ENCODE results near the gene CX3CR1. TPM values are rescaled to one million over a fixed set of nuclear protein-coding genes. Genes with fewer than 3 reads are reported as not detected.

CX3CR1 gene
- total RNA-seq, 3 donors from 2014 or later, result 0.67 to 0.94 (median 0.70) TPM

- peak; percentile 10 for ATAC-seq
- intact Hi-C loops (cut with DNase I, micrococcal nuclease), result no loop called here
Observed at GRCh38 chr3:39250116-39250747, 29.6 kb downstream of the CX3CR1 start.

GRCh38 chr3:39249453-39250115, 30.3 kb downstream of the CX3CR1 start:
- H3K36me3 ChIP-seq (ENCODE audit: low read depth), result no peaks in the 10 kb centered on the region
- ATAC-seq, result no peak

More at GRCh38 chr3:39250116-39250747, 29.6 kb downstream of the CX3CR1 start:
- H3K9me3 ChIP-seq, result no peaks in the 10 kb centered on the region
- no peak overlapping the region for H3K4me3 ChIP-seq
- no peak for DNase-seq
- TF ChIP-seq CTCF (IDR thresholded peaks at IDR 0.05), result no peak
- H3K4me1 ChIP-seq (ENCODE audit: low read depth), result no peaks in the 10 kb centered on the region
- no peaks in the 10 kb centered on the region for H3K36me3 ChIP-seq (ENCODE audit: low read depth)

GRCh38 chr3:39241561-39241960, 38.3 kb downstream of the CX3CR1 start:
- intact Hi-C loops (cut with DNase I, micrococcal nuclease), result no loop called here
- H3K4me1 ChIP-seq (ENCODE audit: low read depth), result no peaks in the 10 kb centered on the region
- DNase-seq (no peak), ATAC-seq (no peak)
- no peaks in the 10 kb centered on the region for H3K36me3 ChIP-seq (ENCODE audit: low read depth)
- no peak overlapping the region for H3K4me3 ChIP-seq
- TF ChIP-seq CTCF (IDR thresholded peaks at IDR 0.05), result no peak
- no peaks in the 10 kb centered on the region for H3K9me3 ChIP-seq

More at GRCh38 chr3:39249453-39250115, 30.3 kb downstream of the CX3CR1 start:
- TF ChIP-seq CTCF (IDR thresholded peaks at IDR 0.05), result no peak
- Histone ChIP-seq H3K4me3 (no peak overlapping the region), H3K9me3 (no peaks in the 10 kb centered on the region), H3K4me1 (ENCODE audit: low read depth) (no peaks in the 10 kb centered on the region)
- DNase-seq, result no peak
- intact Hi-C loops (cut with DNase I, micrococcal nuclease), result no loop called here

- no peak for ATAC-seq
Observed at GRCh38 chr3:39237027-39237426, 42.8 kb downstream of the CX3CR1 start.

GRCh38 chr3:39234651-39235050, 45.2 kb downstream of the CX3CR1 start:
- Histone ChIP-seq H3K36me3 (ENCODE audit: low read depth) (no peaks in the 10 kb centered on the region), H3K4me3 (no peak overlapping the region), H3K4me1 (ENCODE audit: low read depth) (no peaks in the 10 kb centered on the region), H3K9me3 (no peaks in the 10 kb centered on the region)
- intact Hi-C loops (cut with DNase I, micrococcal nuclease), result no loop called here
- DNase-seq, result no peak
- no peak for TF ChIP-seq CTCF (IDR thresholded peaks at IDR 0.05)
- ATAC-seq, result peak; percentile 46

More at GRCh38 chr3:39237027-39237426, 42.8 kb downstream of the CX3CR1 start:
- Histone ChIP-seq H3K36me3 (ENCODE audit: low read depth) (no peaks in the 10 kb centered on the region), H3K4me1 (ENCODE audit: low read depth) (no peaks in the 10 kb centered on the region), H3K9me3 (no peaks in the 10 kb centered on the region), H3K4me3 (no peak overlapping the region)
- intact Hi-C loops (cut with DNase I, micrococcal nuclease), result no loop called here
- no peak for DNase-seq
- no peak for TF ChIP-seq CTCF (IDR thresholded peaks at IDR 0.05)

Data from mucosa of descending colon (tissue), 3 donors.